HEK293T (cell line): ENCODE data around the gene COL5A1.

ENCODE experiments used
- BHLHE40 ChIP-seq: fragments of 450-650 bp; IDR thresholded peaks from 2 replicates; pipeline ENCODE4 v1.6.1; 2016; ENCODE audit warnings: mild to moderate bottlenecking, moderate library complexity, borderline replicate concordance
- ELF4 ChIP-seq: fragments of 450-650 bp; IDR thresholded peaks from 2 replicates; pipeline ENCODE4 v1.6.1; 2017; ENCODE audit warnings: antibody characterized with exemption
- FOXA1 ChIP-seq: fragments of 450-650 bp; IDR thresholded peaks from 2 replicates; pipeline ENCODE4 v1.6.1; 2016; ENCODE audit warnings: mild to moderate bottlenecking
- FOXM1 ChIP-seq: fragments of 450-650 bp; IDR thresholded peaks from 2 replicates; pipeline ENCODE4 v1.6.1; 2017; ENCODE audit warnings: mild to moderate bottlenecking, borderline replicate concordance
- HDGF ChIP-seq: fragments of 450-650 bp; IDR thresholded peaks from 2 replicates; pipeline ENCODE4 v1.6.1; 2017; ENCODE audit warnings: antibody characterized with exemption, borderline replicate concordance
- PKNOX1 ChIP-seq: fragments of 450-650 bp; IDR thresholded peaks from 2 replicates; pipeline ENCODE4 v1.6.1; 2016
- SUZ12 ChIP-seq: fragments of 450-650 bp; IDR thresholded peaks from 2 replicates; pipeline ENCODE4 v1.6.1; 2016; ENCODE audit warnings: mild to moderate bottlenecking

- TF ChIP-seq FOXM1 (no peak), FOXA1 (no peak), BHLHE40 (no peak), SUZ12 (no peak), HDGF (no peak), PKNOX1 (no peak), ELF4 (no peak)
These were observed 198.9 kb downstream of the COL5A1 start for GRCh38 chr9:134840511-134840910.
